ENCODE measurements around the gene ZFAND6.

ZFAND6 gene

DNA sequence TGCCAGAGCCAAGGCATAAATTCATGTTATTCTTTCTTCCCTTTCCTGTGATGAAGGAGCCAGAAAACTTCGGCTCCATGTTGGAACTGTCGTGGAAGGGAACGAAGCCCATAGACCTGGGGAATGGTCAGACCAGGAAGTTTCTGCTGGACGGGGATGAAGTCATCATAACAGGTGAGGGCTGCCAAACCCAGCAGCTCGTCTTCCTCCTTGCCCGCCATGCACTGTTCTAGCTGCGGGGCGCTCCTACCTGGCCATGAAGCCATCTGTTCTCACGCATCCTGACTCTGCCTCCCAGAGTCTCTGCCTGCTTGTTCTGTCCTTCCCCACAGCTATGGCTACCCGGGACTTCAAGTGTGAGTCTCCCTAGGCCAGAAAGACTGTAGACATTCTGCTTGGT lies 121.5 kb downstream of the ZFAND6 start:
- no peak overlapping the region for H3K27ac ChIP-seq
- TF ChIP-seq, protein P1, sequence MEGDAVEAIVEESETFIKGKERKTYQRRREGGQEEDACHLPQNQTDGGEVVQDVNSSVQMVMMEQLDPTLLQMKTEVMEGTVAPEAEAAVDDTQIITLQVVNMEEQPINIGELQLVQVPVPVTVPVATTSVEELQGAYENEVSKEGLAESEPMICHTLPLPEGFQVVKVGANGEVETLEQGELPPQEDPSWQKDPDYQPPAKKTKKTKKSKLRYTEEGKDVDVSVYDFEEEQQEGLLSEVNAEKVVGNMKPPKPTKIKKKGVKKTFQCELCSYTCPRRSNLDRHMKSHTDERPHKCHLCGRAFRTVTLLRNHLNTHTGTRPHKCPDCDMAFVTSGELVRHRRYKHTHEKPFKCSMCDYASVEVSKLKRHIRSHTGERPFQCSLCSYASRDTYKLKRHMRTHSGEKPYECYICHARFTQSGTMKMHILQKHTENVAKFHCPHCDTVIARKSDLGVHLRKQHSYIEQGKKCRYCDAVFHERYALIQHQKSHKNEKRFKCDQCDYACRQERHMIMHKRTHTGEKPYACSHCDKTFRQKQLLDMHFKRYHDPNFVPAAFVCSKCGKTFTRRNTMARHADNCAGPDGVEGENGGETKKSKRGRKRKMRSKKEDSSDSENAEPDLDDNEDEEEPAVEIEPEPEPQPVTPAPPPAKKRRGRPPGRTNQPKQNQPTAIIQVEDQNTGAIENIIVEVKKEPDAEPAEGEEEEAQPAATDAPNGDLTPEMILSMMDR (conservative IDR thresholded peaks at IDR 0.05): no peak

DNA sequence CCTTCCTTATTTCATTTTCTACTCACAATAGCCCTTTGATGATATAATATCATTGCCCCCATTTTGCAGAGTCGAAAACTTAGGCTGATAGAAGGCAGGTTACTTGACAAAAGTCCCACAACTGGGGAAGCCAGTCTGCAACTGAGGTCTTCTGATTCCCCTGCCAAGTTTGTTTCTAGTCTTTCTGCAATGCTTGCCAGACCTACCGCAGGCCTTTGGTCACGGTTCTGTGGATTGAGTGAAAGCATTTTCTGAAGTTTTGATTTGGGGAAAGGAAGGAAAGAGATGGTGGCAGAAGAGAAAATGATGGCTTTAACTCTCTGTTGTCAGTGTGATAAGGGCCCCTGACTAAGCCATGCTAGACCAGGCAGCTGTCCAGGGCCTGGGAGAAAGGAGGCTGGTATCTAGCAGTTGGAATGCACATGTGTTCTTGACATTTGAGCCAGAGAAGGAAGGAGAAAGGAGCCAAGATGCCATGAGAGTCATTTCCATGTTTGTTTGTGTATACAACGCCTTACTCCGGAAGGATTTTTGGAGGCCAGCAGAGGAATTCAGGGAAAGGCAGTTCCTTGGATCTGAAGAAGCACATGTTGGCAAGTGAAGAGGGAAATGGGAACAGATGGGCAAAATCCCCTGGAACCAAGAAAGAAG lies 123.3 kb downstream of the ZFAND6 start:
- H3K27ac ChIP-seq: no peak overlapping the region
- TF ChIP-seq, protein P1 (conservative IDR thresholded peaks at IDR 0.05): no peak

DNA sequence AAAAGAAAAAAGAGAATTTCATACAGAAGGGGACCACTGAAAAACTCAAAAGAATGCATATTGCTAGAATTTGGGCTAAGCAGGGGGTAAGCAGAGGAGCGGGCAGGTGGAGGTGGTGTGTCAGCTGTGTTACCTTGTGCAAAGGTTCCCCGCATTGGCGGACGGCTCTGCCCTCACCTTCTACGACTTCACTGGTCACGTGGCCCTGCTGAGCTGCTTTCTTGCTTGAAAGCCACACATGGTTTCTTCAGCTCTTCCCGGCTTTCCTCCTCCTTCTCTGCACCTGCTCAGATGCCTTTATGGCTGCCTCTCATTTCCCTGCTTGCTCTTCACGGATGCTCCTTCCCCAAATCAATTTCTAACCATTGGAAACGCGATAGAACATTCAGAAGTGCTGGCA lies 123.8 kb downstream of the ZFAND6 start:
- H3K27ac ChIP-seq: no peak overlapping the region
- TF ChIP-seq, protein P1 (conservative IDR thresholded peaks at IDR 0.05): no peak

DNA sequence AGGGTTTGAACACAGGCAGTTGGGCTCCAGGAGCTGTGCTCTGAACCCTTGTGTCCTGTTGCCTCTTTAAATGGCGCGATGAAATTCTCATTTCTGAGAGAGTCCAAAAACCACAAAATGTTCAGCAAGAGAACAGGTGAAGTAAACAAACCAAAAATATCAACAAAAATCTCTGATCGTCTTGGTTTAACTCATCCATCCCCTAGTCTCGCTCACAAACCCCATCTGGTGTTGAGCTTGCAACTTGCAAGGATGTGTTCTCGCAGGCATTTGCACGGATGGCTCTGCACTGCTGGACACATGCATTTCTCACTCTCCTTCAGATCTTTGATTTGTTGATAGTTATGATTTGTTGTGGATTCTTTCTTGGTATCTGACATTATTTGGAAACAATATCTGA lies 124.4 kb downstream of the ZFAND6 start:
- TF ChIP-seq, protein P1 (conservative IDR thresholded peaks at IDR 0.05): peak; percentile 49
- no peak overlapping the region for H3K27ac ChIP-seq

DNA sequence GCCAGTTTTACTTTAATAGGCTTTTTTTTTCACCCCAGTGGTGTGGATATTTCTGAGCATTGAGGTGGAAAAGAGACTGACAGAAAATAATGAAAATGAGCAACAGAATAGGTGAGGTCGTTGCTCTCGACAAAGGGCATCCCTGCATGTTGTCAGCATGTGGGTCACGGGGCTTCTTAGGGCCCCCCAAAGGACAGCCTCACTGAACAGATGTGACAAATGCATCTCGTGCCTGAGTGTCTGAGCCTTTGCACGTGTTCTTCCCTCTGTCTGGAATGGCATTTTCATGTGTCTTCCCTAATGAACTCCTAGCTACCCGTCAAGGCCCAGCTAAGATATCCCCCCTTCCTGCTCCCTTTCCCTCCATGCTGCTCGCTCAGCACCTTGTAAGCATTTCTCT lies 125.1 kb downstream of the ZFAND6 start:
- no peak overlapping the region for H3K27ac ChIP-seq
- TF ChIP-seq, protein P1 (conservative IDR thresholded peaks at IDR 0.05): no peak

DNA sequence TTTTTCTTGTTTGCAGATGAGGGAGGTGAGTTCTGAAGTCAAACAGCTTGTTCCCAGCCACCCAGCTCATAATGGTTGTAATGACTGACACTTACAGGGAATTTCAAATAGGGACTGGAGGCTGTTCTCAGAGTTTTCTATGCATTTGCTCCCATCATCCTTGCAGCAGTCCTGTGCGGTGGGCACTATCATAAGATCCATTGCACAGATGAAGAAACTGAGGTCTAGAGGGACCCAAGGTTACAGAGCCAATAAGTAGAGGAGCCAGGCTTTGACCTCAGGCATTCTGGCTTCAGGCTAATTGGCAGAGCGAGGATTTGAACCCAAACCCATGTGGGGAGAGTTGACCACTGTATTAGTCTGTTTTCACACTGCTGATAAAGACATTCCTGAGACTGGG lies 125.7 kb downstream of the ZFAND6 start:
- H3K27ac ChIP-seq: no peak overlapping the region
- TF ChIP-seq, protein P1 (conservative IDR thresholded peaks at IDR 0.05): no peak

DNA sequence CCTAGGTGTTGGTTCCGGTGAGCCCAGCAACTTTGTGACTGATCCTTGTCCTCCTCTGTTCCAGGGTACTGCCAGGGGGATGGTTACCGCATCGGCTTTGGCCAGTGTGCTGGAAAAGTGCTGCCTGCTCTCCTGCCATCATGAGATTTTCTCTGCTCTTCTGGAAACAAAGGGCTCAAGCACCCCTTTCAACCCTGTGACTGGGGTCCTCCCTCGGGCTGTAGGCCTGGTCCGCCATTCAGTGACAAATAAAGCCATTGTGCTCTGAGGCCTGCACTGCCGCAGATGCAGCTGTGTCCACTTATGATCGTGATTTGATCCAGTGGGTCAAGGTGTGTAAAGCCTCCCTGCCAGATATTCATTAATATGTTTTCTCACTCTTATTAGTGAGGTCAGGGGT lies 126.6 kb downstream of the ZFAND6 start:
- H3K27ac ChIP-seq: no peak overlapping the region
- TF ChIP-seq, protein P1 (conservative IDR thresholded peaks at IDR 0.05): no peak
